ENCODE measurements around the gene SACM1L.

SACM1L gene

GRCh38 chr3:45741742-45742460, 52.7 kb downstream of the SACM1L start:
- Histone ChIP-seq H3K36me3 (ENCODE audit: control insufficient read depth in 2 of 2, insufficient read depth in 1 of 2, low read length in 2 of 2) (peaks cover 9 to 92% of the 10 kb centered on the region in 2 experiments; a peak in 2 of 3 replicates), H3K4me3 (ENCODE audit: low read depth, low read length) (no peak overlapping the region), H3K4me1 (ENCODE audit: control insufficient read depth, insufficient read depth, low read length) (no peaks in the 10 kb centered on the region), H3K27ac (ENCODE audit: extremely low read depth, low read depth, low read length) (no peak overlapping the region), H3K9me3 (ENCODE audit: control insufficient read depth, insufficient read depth, low read depth, low read length) (no peaks in the 10 kb centered on the region)
- TF ChIP-seq ZNF157 (tag by site-specific recombination; IDR thresholded peaks at IDR 0.05): no peak
- no peak for TF ChIP-seq ZEB2 (tag by site-specific recombination; IDR thresholded peaks at IDR 0.05)
- TF ChIP-seq KLF8 (tag by site-specific recombination; IDR thresholded peaks at IDR 0.05): no peak
- TF ChIP-seq ZNF280C (tag by site-specific recombination; IDR thresholded peaks at IDR 0.05): no peak
- TF ChIP-seq ZNF518A (tag by site-specific recombination; conservative IDR thresholded peaks at IDR 0.05; ENCODE audit: low read depth): no peak
- no peak for TF ChIP-seq ZNF510 (tag by site-specific recombination; IDR thresholded peaks at IDR 0.05; ENCODE audit: insufficient replicate concordance)
- TF ChIP-seq ZNF785 (tag by site-specific recombination; IDR thresholded peaks at IDR 0.05): no peak
- TF ChIP-seq ZNF10 (tag by site-specific recombination; IDR thresholded peaks at IDR 0.05): no peak
- TF ChIP-seq REPIN1 (tag by site-specific recombination; IDR thresholded peaks at IDR 0.05; ENCODE audit: low read depth): no peak
- TF ChIP-seq ZNF529 (tag by site-specific recombination; IDR thresholded peaks at IDR 0.05; ENCODE audit: insufficient replicate concordance): no peak
- no peak for TF ChIP-seq TRIM28 (IDR thresholded peaks at IDR 0.05; ENCODE audit: borderline replicate concordance, low read length)
- TF ChIP-seq ZNF664 (tag by site-specific recombination; IDR thresholded peaks at IDR 0.05): no peak
- no peak for TF ChIP-seq ZNF610 (tag by site-specific recombination; IDR thresholded peaks at IDR 0.05; ENCODE audit: borderline replicate concordance)
- no peak for TF ChIP-seq INSM2 (tag by site-specific recombination; IDR thresholded peaks at IDR 0.05)
- TF ChIP-seq ZNF837 (tag by site-specific recombination; IDR thresholded peaks at IDR 0.05): no peak
- no peak for TF ChIP-seq ZFP69B (tag by site-specific recombination; IDR thresholded peaks at IDR 0.05)
- TF ChIP-seq SALL2 (tag by site-specific recombination; IDR thresholded peaks at IDR 0.05; ENCODE audit: borderline replicate concordance): no peak
- TF ChIP-seq ZFP3 (tag by site-specific recombination; IDR thresholded peaks at IDR 0.05; ENCODE audit: low read depth): no peak
- no peak for TF ChIP-seq BCL11B (tag by site-specific recombination; IDR thresholded peaks at IDR 0.05; ENCODE audit: low read depth)
- POLR2A ChIA-PET: no interaction called here
- CTCF ChIA-PET: no interaction called here

Measured in HEK293 (cell line).